GM21528 (cell line): ENCODE data around the gene NEXN.

Source experiments
- ATAC-seq: cut with Tn5 transposase; IDR thresholded peaks from one replicate; pipeline ENCODE4 v1.9.1; 2021; ENCODE audit warnings: mild to moderate bottlenecking, moderate library complexity; ENCODE audit not compliant: unreplicated experiment, low FRiP score

NEXN gene

GRCh38 chr1:77991638-77992037, 103.2 kb downstream of the NEXN start:
- ATAC-seq: no peak
